Keratinocyte (primary cell): Measurements from ENCODE around the gene KNOP1. TPM values are rescaled to one million over a fixed set of nuclear protein-coding genes. Genes with fewer than 3 reads are reported as not detected.

ENCODE experiments used
- DNase-seq: peaks from one replicate; pipeline ENCODE4 v3.0.0-alpha.2; 2011; ENCODE audit warnings: low read depth, missing footprints, low spot score
- FAIRE-seq: peaks from 2 replicates; lab custom pipeline; 2011; peaks lifted over from hg19 to GRCh38; lab: Jason Lieb, UNC
- H2AFZ ChIP-seq: 2 replicates; pipeline ENCODE4 v1.6.0; 2012; ENCODE audit warnings: low read length, control low read depth, inconsistent platforms; ENCODE audit not compliant: control insufficient read depth
- H3K27ac ChIP-seq: 2 replicates; pipeline ENCODE4 v1.5.1; 2011; ENCODE audit warnings: low read length; ENCODE audit not compliant: control insufficient read depth, insufficient read depth
- H3K27me3 ChIP-seq: 3 replicates; pipeline ENCODE4 v1.6.0; 2011; ENCODE audit warnings: low read length; ENCODE audit not compliant: control insufficient read depth, insufficient read depth; ENCODE audit errors: extremely low read depth
- H3K36me3 ChIP-seq, 2 experiments: 2 replicates in 1 of 2; 3 replicates in 1 of 2; pipeline ENCODE4 v1.5.1; 2011; ENCODE audit warnings: low read length in 2 of 2, mild to moderate bottlenecking in 1 of 2; ENCODE audit not compliant: control insufficient read depth in 2 of 2, insufficient read depth in 2 of 2; ENCODE audit errors: extremely low read depth in 1 of 2
- H3K4me1 ChIP-seq: 3 replicates; pipeline ENCODE4 v1.5.1; 2011; ENCODE audit warnings: low read length; ENCODE audit not compliant: control insufficient read depth, insufficient read depth; ENCODE audit errors: extremely low read depth
- H3K4me2 ChIP-seq: 3 replicates; pipeline ENCODE4 v1.6.0; 2011; ENCODE audit warnings: low read depth, low read length; ENCODE audit not compliant: control insufficient read depth, insufficient read depth; ENCODE audit errors: extremely low read depth
- H3K4me3 ChIP-seq, 3 experiments: fragments of 200-600 bp in 1 of 3; sonication (generic) in 1 of 3; 2 replicates in 2 of 3; 3 replicates in 1 of 3; pipeline ENCODE4 v1.5.1; 2011 to 2016; ENCODE audit warnings: low read length in 3 of 3, mild to moderate bottlenecking in 3 of 3, control low read depth in 2 of 3, inconsistent platforms in 1 of 3, low read depth in 1 of 3, mixed read lengths in 1 of 3, mixed run types in 1 of 3, moderate library complexity in 1 of 3; ENCODE audit not compliant: control insufficient read depth in 2 of 3, insufficient read depth in 2 of 3; ENCODE audit errors: extremely low read depth in 1 of 3
- H3K79me2 ChIP-seq: 2 replicates; pipeline ENCODE4 v1.6.0; 2012; ENCODE audit warnings: low read length; ENCODE audit not compliant: control insufficient read depth, insufficient read depth
- H3K9ac ChIP-seq: 3 replicates; pipeline ENCODE4 v1.6.0; 2011; ENCODE audit warnings: low read length; ENCODE audit not compliant: control insufficient read depth, insufficient read depth; ENCODE audit errors: extremely low read depth
- H3K9me1 ChIP-seq: 3 replicates; pipeline ENCODE4 v1.6.0; 2011; ENCODE audit warnings: low read length; ENCODE audit not compliant: control insufficient read depth, insufficient read depth; ENCODE audit errors: extremely low read depth
- H3K9me3 ChIP-seq: 2 replicates; pipeline ENCODE4 v1.5.1; 2012; ENCODE audit warnings: low read depth, low read length; ENCODE audit not compliant: control insufficient read depth
- H4K20me1 ChIP-seq: 3 replicates; pipeline ENCODE4 v1.6.0; 2011; ENCODE audit warnings: low read length; ENCODE audit not compliant: control insufficient read depth, insufficient read depth; ENCODE audit errors: extremely low read depth
- CTCF ChIP-seq, 3 experiments: IDR thresholded peaks in 1 of 3; conservative IDR thresholded peaks in 1 of 3; optimal IDR thresholded peaks in 1 of 3; 2 replicates in 2 of 3; 3 replicates in 1 of 3; pipeline versions ENCODE3 to v1.5.1; 2011; ENCODE audit warnings: low read length in 3 of 3, mild to moderate bottlenecking in 3 of 3, moderate library complexity in 2 of 3, control low read depth in 1 of 3, inconsistent platforms in 1 of 3; ENCODE audit not compliant: insufficient read depth in 2 of 3; ENCODE audit errors: extremely low read depth in 1 of 3
- EZH2 ChIP-seq: IDR thresholded peaks from one replicate; pipeline ENCODE4 v1.6.1; 2012; ENCODE audit warnings: inconsistent platforms, mild to moderate bottlenecking, low read length, moderate library complexity
- dilution Hi-C: fragments of 300-500 bp; cut with MboI; formaldehyde crosslinking; loops from one replicate; pipeline ENCODE4 v1.7.0; 2020; ENCODE audit warnings: low sequenced_read_pairs; ENCODE audit not compliant: extremely low pct_ligation_motif_present
- polyA plus RNA-seq, 5 experiments: library from polyadenylated mRNA; depleted of rRNA in 3 of 5; stranded (reverse) in 3 of 5; stranded (forward) in 1 of 5; unstranded in 1 of 5; fragments of >200 nt; gene quantifications; 1 replicate in 1 of 5; 2 replicates in 3 of 5; 3 replicates in 1 of 5; pipeline versions ENCODE4 v1.2.1 to v1.2.3, GENCODE V29; 2011 to 2012; ENCODE audit warnings: missing spikeins in 2 of 5, low read depth in 1 of 5, low replicate concordance in 1 of 5

Gene KNOP1
- polyA plus RNA-seq, 1 donor (not counting 4 experiments of a cell fraction or from before 2014, with no cell fraction given), result 19.8 TPM

- H3K4me2 ChIP-seq, result no peak overlapping the region
- FAIRE-seq (no peak), DNase-seq (no peak)
- no peak overlapping the region for H3K4me3 ChIP-seq
- no peaks in the 10 kb centered on the region for H3K9me1 ChIP-seq
- no peaks in the 10 kb centered on the region for H3K27me3 ChIP-seq
- no peaks in the 10 kb centered on the region for H4K20me1 ChIP-seq
- TF ChIP-seq EZH2 (no peak), CTCF (optimal IDR thresholded peaks at IDR 0.05 in 1 of 3, IDR thresholded peaks at IDR 0.05 in 1 of 3, conservative IDR thresholded peaks at IDR 0.05 in 1 of 3; ENCODE audit: extremely low read depth in 1 of 3, insufficient read depth in 2 of 3, low read length in 3 of 3) (no peak)
- no peaks in the 10 kb centered on the region for H3K79me2 ChIP-seq
- no peak overlapping the region for H2AFZ ChIP-seq
- dilution Hi-C loops, result no loop called here
- no peak overlapping the region for H3K27ac ChIP-seq
- H3K4me1 ChIP-seq, result no peaks in the 10 kb centered on the region
- H3K9ac ChIP-seq, result no peak overlapping the region
- no peaks in the 10 kb centered on the region for H3K9me3 ChIP-seq
- H3K36me3 ChIP-seq, result no peaks in the 10 kb centered on the region
Measured at GRCh38 chr16:19746561-19746960, 28.5 kb upstream of the KNOP1 start.

GRCh38 chr16:19745286-19746010 lies 27.4 kb upstream of the KNOP1 start:
- Histone ChIP-seq H3K9ac (no peak overlapping the region), H3K36me3 (no peaks in the 10 kb centered on the region), H4K20me1 (no peaks in the 10 kb centered on the region), H3K27ac (no peak overlapping the region), H3K27me3 (no peaks in the 10 kb centered on the region), H3K4me3 (no peak overlapping the region), H2AFZ (no peak overlapping the region), H3K9me1 (no peaks in the 10 kb centered on the region), H3K4me1 (no peaks in the 10 kb centered on the region), H3K4me2 (no peak overlapping the region), H3K9me3 (no peaks in the 10 kb centered on the region), H3K79me2 (no peaks in the 10 kb centered on the region)
- DNase-seq, result no peak
- no peak for FAIRE-seq
- TF ChIP-seq EZH2, result no peak
- TF ChIP-seq CTCF (optimal IDR thresholded peaks at IDR 0.05 in 1 of 3, IDR thresholded peaks at IDR 0.05 in 1 of 3, conservative IDR thresholded peaks at IDR 0.05 in 1 of 3; ENCODE audit: extremely low read depth in 1 of 3, insufficient read depth in 2 of 3, low read length in 3 of 3), result no peak
- dilution Hi-C loops, result no loop called here
